IPS-NIHi7 (cell line): ENCODE measurements around the gene GSAP.

Experiments
- DNase-seq: peaks from one replicate; pipeline ENCODE4 v3.0.0; 2012; ENCODE audit warnings: mixed read lengths; ENCODE audit errors: extremely low spot score

The GSAP gene

GRCh38 chr7:77409005-77409738, 7.0 kb downstream of the GSAP start:
- no peak for DNase-seq

GRCh38 chr7:77407906-77408305, 8.2 kb downstream of the GSAP start:
- DNase-seq: no peak

- no peak for DNase-seq
These were observed 9.7 kb downstream of the GSAP start for GRCh38 chr7:77406421-77406820.

- no peak for DNase-seq
These were observed 11.5 kb downstream of the GSAP start for GRCh38 chr7:77404641-77405040.

GRCh38 chr7:77403957-77404356, 12.2 kb downstream of the GSAP start:
- DNase-seq: no peak

GRCh38 chr7:77402818-77403217, 13.3 kb downstream of the GSAP start:
- DNase-seq: no peak

- DNase-seq: no peak
These were observed 15.1 kb downstream of the GSAP start for GRCh38 chr7:77401002-77401401.

- no peak for DNase-seq
These were observed 16.3 kb downstream of the GSAP start for GRCh38 chr7:77399816-77400215.

- no peak for DNase-seq
These were observed 19.1 kb downstream of the GSAP start for GRCh38 chr7:77396894-77397547.

GRCh38 chr7:77395626-77396025, 20.5 kb downstream of the GSAP start:
- no peak for DNase-seq

GRCh38 chr7:77393954-77394353, 22.2 kb downstream of the GSAP start:
- DNase-seq: no peak

- no peak for DNase-seq
These were observed 22.9 kb downstream of the GSAP start for GRCh38 chr7:77393261-77393660.

- no peak for DNase-seq
These were observed 24.9 kb downstream of the GSAP start for GRCh38 chr7:77391230-77391629.

- no peak for DNase-seq
These were observed 28.0 kb downstream of the GSAP start for GRCh38 chr7:77388055-77388641.

GRCh38 chr7:77386165-77386822, 29.9 kb downstream of the GSAP start:
- no peak for DNase-seq

- no peak for DNase-seq
These were observed 32.8 kb downstream of the GSAP start for GRCh38 chr7:77383333-77383740.

GRCh38 chr7:77382532-77382931, 33.6 kb downstream of the GSAP start:
- no peak for DNase-seq

- DNase-seq: no peak
These were observed 37.6 kb downstream of the GSAP start for GRCh38 chr7:77378584-77378983.

GRCh38 chr7:77370606-77371005, 45.5 kb downstream of the GSAP start:
- DNase-seq: no peak

- DNase-seq: no peak
These were observed 47.2 kb downstream of the GSAP start for GRCh38 chr7:77368974-77369373.

- no peak for DNase-seq
These were observed 48.2 kb downstream of the GSAP start for GRCh38 chr7:77367976-77368375.

GRCh38 chr7:77362905-77363304, 53.2 kb downstream of the GSAP start:
- no peak for DNase-seq

GRCh38 chr7:77360969-77361368, 55.2 kb downstream of the GSAP start:
- no peak for DNase-seq
